Mucosa of stomach (tissue), 1 donor: ENCODE data around the gene BIRC7.

ENCODE experiments used
- H3K27me3 ChIP-seq: one replicate; pipeline ENCODE4 v1.7.0; 2013; ENCODE audit warnings: mild to moderate bottlenecking, low read length; ENCODE audit not compliant: control insufficient read depth, insufficient read depth
- H3K36me3 ChIP-seq: one replicate; pipeline ENCODE4 v1.7.0; 2013; ENCODE audit warnings: low read length; ENCODE audit not compliant: control insufficient read depth, insufficient read depth
- H3K4me1 ChIP-seq: one replicate; pipeline ENCODE4 v1.7.0; 2013; ENCODE audit warnings: mild to moderate bottlenecking, low read length; ENCODE audit not compliant: control insufficient read depth, insufficient read depth
- H3K4me3 ChIP-seq: one replicate; pipeline ENCODE4 v1.7.0; 2013; ENCODE audit warnings: low read length
- H3K9ac ChIP-seq: one replicate; pipeline ENCODE4 v1.7.0; 2013; ENCODE audit warnings: mild to moderate bottlenecking, low read length, moderate library complexity
- H3K9me3 ChIP-seq: one replicate; pipeline ENCODE4 v1.7.0; 2013; ENCODE audit warnings: mild to moderate bottlenecking, low read length, moderate library complexity; ENCODE audit not compliant: control insufficient read depth
- donor health status: Pancreatic carcinoma.

The BIRC7 gene

GRCh38 chr20:63233061-63233344 is 2.7 kb upstream of the BIRC7 start:
- Histone ChIP-seq H3K4me1 (peaks cover 10% of the 10 kb centered on the region), H3K9ac (no peak overlapping the region), H3K9me3 (no peaks in the 10 kb centered on the region), H3K36me3 (no peaks in the 10 kb centered on the region), H3K27me3 (peaks cover 42% of the 10 kb centered on the region), H3K4me3 (no peak overlapping the region)

GRCh38 chr20:63233924-63234323 is 1.8 kb upstream of the BIRC7 start:
- peaks cover 10% of the 10 kb centered on the region for H3K4me1 ChIP-seq
- H3K9me3 ChIP-seq: no peaks in the 10 kb centered on the region
- no peak overlapping the region for H3K4me3 ChIP-seq
- H3K9ac ChIP-seq: no peak overlapping the region
- peaks cover 36% of the 10 kb centered on the region for H3K27me3 ChIP-seq
- no peaks in the 10 kb centered on the region for H3K36me3 ChIP-seq

GRCh38 chr20:63234693-63235398 is 859 bp upstream of the BIRC7 start:
- Histone ChIP-seq H3K4me1 (peaks cover 10% of the 10 kb centered on the region), H3K27me3 (peaks cover 27% of the 10 kb centered on the region), H3K9ac (no peak overlapping the region), H3K4me3 (no peak overlapping the region), H3K9me3 (no peaks in the 10 kb centered on the region), H3K36me3 (no peaks in the 10 kb centered on the region)

GRCh38 chr20:63236116-63236837 is 572 bp downstream of the BIRC7 start:
- Histone ChIP-seq H3K9ac (no peak overlapping the region), H3K4me1 (peaks cover 10% of the 10 kb centered on the region), H3K36me3 (no peaks in the 10 kb centered on the region), H3K27me3 (peaks cover 13% of the 10 kb centered on the region), H3K4me3 (no peak overlapping the region), H3K9me3 (no peaks in the 10 kb centered on the region)

- H3K36me3 ChIP-seq: no peaks in the 10 kb centered on the region
- no peaks in the 10 kb centered on the region for H3K9me3 ChIP-seq
- H3K4me3 ChIP-seq: no peak overlapping the region
- H3K27me3 ChIP-seq: peaks cover 5% of the 10 kb centered on the region
- peaks cover under 1% of the 10 kb centered on the region for H3K4me1 ChIP-seq
- no peak overlapping the region for H3K9ac ChIP-seq
These were observed 2.3 kb downstream of the BIRC7 start for GRCh38 chr20:63238031-63238430.

- Histone ChIP-seq H3K4me1 (no peaks in the 10 kb centered on the region), H3K4me3 (no peak overlapping the region), H3K9ac (no peak overlapping the region), H3K36me3 (no peaks in the 10 kb centered on the region), H3K9me3 (no peaks in the 10 kb centered on the region), H3K27me3 (peaks cover 7% of the 10 kb centered on the region)
These were observed 2.9 kb downstream of the BIRC7 start for GRCh38 chr20:63238514-63239125.

GRCh38 chr20:63239431-63239830 is 3.7 kb downstream of the BIRC7 start:
- H3K9ac ChIP-seq: no peak overlapping the region
- no peaks in the 10 kb centered on the region for H3K4me1 ChIP-seq
- peaks cover 7% of the 10 kb centered on the region for H3K27me3 ChIP-seq
- H3K36me3 ChIP-seq: no peaks in the 10 kb centered on the region
- no peak overlapping the region for H3K4me3 ChIP-seq
- H3K9me3 ChIP-seq: no peaks in the 10 kb centered on the region

GRCh38 chr20:63240004-63240403 is 4.3 kb downstream of the BIRC7 start:
- Histone ChIP-seq H3K9me3 (no peaks in the 10 kb centered on the region), H3K4me3 (no peak overlapping the region), H3K9ac (no peak overlapping the region), H3K36me3 (no peaks in the 10 kb centered on the region), H3K4me1 (no peaks in the 10 kb centered on the region), H3K27me3 (peaks cover 7% of the 10 kb centered on the region)

- H3K9ac ChIP-seq: no peak overlapping the region
- no peak overlapping the region for H3K4me3 ChIP-seq
- no peaks in the 10 kb centered on the region for H3K4me1 ChIP-seq
- peaks cover 7% of the 10 kb centered on the region for H3K27me3 ChIP-seq
- H3K36me3 ChIP-seq: no peaks in the 10 kb centered on the region
- no peaks in the 10 kb centered on the region for H3K9me3 ChIP-seq
These were observed 5.6 kb downstream of the BIRC7 start for GRCh38 chr20:63241272-63241671.

- Histone ChIP-seq H3K36me3 (no peaks in the 10 kb centered on the region), H3K9ac (no peak overlapping the region), H3K9me3 (no peaks in the 10 kb centered on the region), H3K4me1 (no peaks in the 10 kb centered on the region), H3K27me3 (peaks cover 21% of the 10 kb centered on the region), H3K4me3 (no peak overlapping the region)
These were observed 7.0 kb downstream of the BIRC7 start for GRCh38 chr20:63242736-63243135.

GRCh38 chr20:63243604-63244247 is 8.0 kb downstream of the BIRC7 start:
- H3K4me1 ChIP-seq: no peaks in the 10 kb centered on the region
- no peaks in the 10 kb centered on the region for H3K36me3 ChIP-seq
- H3K9me3 ChIP-seq: no peaks in the 10 kb centered on the region
- H3K9ac ChIP-seq: no peak overlapping the region
- H3K27me3 ChIP-seq: peaks cover 24% of the 10 kb centered on the region
- no peak overlapping the region for H3K4me3 ChIP-seq

- Histone ChIP-seq H3K36me3 (no peaks in the 10 kb centered on the region), H3K4me3 (no peak overlapping the region), H3K9ac (no peak overlapping the region), H3K9me3 (no peaks in the 10 kb centered on the region), H3K27me3 (peaks cover 31% of the 10 kb centered on the region), H3K4me1 (no peaks in the 10 kb centered on the region)
These were observed 8.8 kb downstream of the BIRC7 start for GRCh38 chr20:63244468-63244867.
